Endodermal cell (in vitro differentiated cells): ENCODE data around the gene SLC45A1. TPM values are rescaled to one million over a fixed set of nuclear protein-coding genes. Genes with fewer than 3 reads are reported as not detected.

Experiments
- DNase-seq: peaks from one replicate; pipeline ENCODE4 v3.0.0-alpha.2; 2017
- H3K27ac ChIP-seq: 2 replicates; pipeline ENCODE4 v1.5.1; 2013; ENCODE audit warnings: mild to moderate bottlenecking, low read depth, low read length, moderate library complexity
- H3K27me3 ChIP-seq: 2 replicates; pipeline ENCODE4 v1.6.1; 2013; ENCODE audit warnings: mild to moderate bottlenecking, low read length, moderate library complexity; ENCODE audit not compliant: insufficient read depth, control insufficient read depth, poor library complexity, severe bottlenecking
- H3K36me3 ChIP-seq: 2 replicates; pipeline ENCODE4 v1.7.0; 2013; ENCODE audit warnings: mild to moderate bottlenecking, low read length, moderate library complexity; ENCODE audit not compliant: control insufficient read depth, insufficient read depth
- H3K4me1 ChIP-seq: one replicate; pipeline ENCODE4 v1.7.0; 2013; ENCODE audit warnings: low read length; ENCODE audit not compliant: control insufficient read depth, insufficient read depth
- H3K4me3 ChIP-seq: 2 replicates; pipeline ENCODE4 v1.5.1; 2013; ENCODE audit warnings: mild to moderate bottlenecking, low read length, moderate library complexity
- H3K9ac ChIP-seq: 2 replicates; pipeline ENCODE4 v1.6.1; 2013; ENCODE audit warnings: mild to moderate bottlenecking, low read length, moderate library complexity; ENCODE audit not compliant: poor library complexity, severe bottlenecking; ENCODE audit errors: extremely low read depth
- H3K9me3 ChIP-seq: 2 replicates; pipeline ENCODE4 v1.6.1; 2013; ENCODE audit warnings: mild to moderate bottlenecking, low read length, moderate library complexity; ENCODE audit not compliant: control insufficient read depth
- H3K27ac Mint-ChIP-seq: 2 replicates; pipeline ENCODE4 v1.8.0; 2020; ENCODE audit warnings: mixed read lengths
- H3K27me3 Mint-ChIP-seq: 2 replicates; pipeline ENCODE4 v1.8.0; 2021; ENCODE audit warnings: mild to moderate bottlenecking, mixed read lengths; ENCODE audit not compliant: insufficient read depth
- H3K36me3 Mint-ChIP-seq: 2 replicates; pipeline ENCODE4 v1.8.0; 2020; ENCODE audit warnings: low read depth, mixed read lengths
- H3K4me1 Mint-ChIP-seq: 2 replicates; pipeline ENCODE4 v1.8.0; 2020; ENCODE audit warnings: mixed read lengths
- H3K4me3 Mint-ChIP-seq: 2 replicates; pipeline ENCODE4 v1.8.0; 2020; ENCODE audit warnings: mild to moderate bottlenecking, moderate library complexity, mixed read lengths
- H3K9me3 Mint-ChIP-seq: 2 replicates; pipeline ENCODE4 v1.8.0; 2020; ENCODE audit warnings: mild to moderate bottlenecking, mixed read lengths
- CTCF ChIP-seq: fragments of 200-600 bp; sonication (generic); conservative IDR thresholded peaks from 2 replicates; pipeline ENCODE4 v1.5.0; 2021; ENCODE audit warnings: antibody characterized with exemption, mild to moderate bottlenecking
- WGBS, 2 experiments: methylation state at CpG; one replicate each; pipeline versions ENCODE4 v1.1.5 to v1.1.7; 2013; ENCODE audit warnings: missing lambda C conversion rate in 2 of 2, mixed read lengths in 1 of 2; ENCODE audit not compliant: insufficient coverage in 1 of 2, insufficient read length in 1 of 2; 5-methylcytosine and 5-hydroxymethylcytosine counted together
- total RNA-seq, 2 donors: library from RNA; stranded (reverse); fragmentation: NEBNext Ultra II Directional in 1 of 2; extraction: Animal tissue kit (Norgen Biotek cat#: 25700) in 1 of 2; gene quantifications; 2 replicates in 1 of 2; 3 replicates in 1 of 2; pipeline ENCODE4 v1.2.1, GENCODE V29; 2021

The SLC45A1 gene
- total RNA-seq, 2 donors from 2014 or later: 0.42 TPM; not detected in 1

- Mint-ChIP-seq H3K36me3 (no peaks in the 10 kb centered on the region), H3K9me3 (peaks cover 2% of the 10 kb centered on the region), H3K4me1 (peaks cover 13% of the 10 kb centered on the region), H3K4me3 (no peak overlapping the region), H3K27me3 (peaks cover 12% of the 10 kb centered on the region), H3K27ac (no peak overlapping the region)
- Histone ChIP-seq H3K9ac (no peak overlapping the region), H3K27ac (no peak overlapping the region), H3K36me3 (no peaks in the 10 kb centered on the region), H3K27me3 (peaks cover 3% of the 10 kb centered on the region), H3K4me1 (no peaks in the 10 kb centered on the region), H3K4me3 (no peak overlapping the region), H3K9me3 (no peaks in the 10 kb centered on the region)
- no peak for TF ChIP-seq CTCF
- 92 to 94% methylated on average over 5 of the region's 5 CpGs for WGBS, 2 experiments
- DNase-seq: no peak
Measured at GRCh38 chr1:8299963-8300362, 18.0 kb upstream of the SLC45A1 start.

DNA sequence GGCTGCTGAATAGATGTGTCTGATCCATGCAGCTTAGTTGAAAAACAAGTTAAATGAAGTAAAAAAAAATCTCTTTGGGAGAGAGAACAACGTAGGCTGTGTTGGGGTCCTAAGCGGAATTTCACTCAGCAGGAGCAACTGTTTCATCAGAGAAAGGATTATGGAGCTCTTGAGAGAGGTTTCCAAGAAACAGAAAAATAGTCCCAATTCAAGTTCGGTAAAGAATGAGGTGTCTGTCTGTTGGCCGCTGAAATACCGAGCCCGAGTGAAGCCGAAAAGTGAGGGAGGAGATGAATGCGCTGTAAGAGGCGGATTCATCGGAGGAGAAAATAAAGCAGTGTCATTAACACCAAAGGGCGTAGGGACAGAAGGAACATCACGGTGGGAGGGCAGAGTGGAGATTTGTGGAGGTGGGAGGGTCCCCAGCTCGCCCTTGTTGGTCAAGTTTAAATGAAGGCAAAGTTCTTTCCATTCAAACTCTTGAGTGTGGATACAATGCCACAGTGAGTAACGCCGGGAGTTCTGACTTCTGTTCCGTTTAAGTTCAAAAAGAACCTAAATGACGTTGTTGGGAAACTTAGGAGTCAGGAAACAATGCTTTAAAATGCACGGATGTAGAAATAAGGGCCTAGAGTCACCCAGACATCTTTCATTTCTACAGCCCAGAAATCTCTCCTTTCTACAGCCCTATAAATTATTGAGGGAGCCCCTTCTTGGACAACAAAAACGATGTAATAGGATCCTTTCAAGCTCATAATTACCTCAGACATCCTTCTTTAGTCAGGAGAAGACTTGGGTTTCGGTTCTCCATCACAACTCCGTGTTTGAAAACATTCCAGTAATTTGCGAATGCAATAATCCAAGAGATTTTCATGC, 15.6 kb upstream of the SLC45A1 start:
- DNase-seq: no peak
- no peak overlapping the region for H3K27ac ChIP-seq
- H3K9ac ChIP-seq: no peak overlapping the region

GRCh38 chr1:8303141-8303540, 14.8 kb upstream of the SLC45A1 start:
- no peak overlapping the region for H3K4me3 ChIP-seq
- H3K27ac Mint-ChIP-seq: no peak overlapping the region
- peaks cover 9% of the 10 kb centered on the region for H3K4me1 Mint-ChIP-seq
- H3K27me3 Mint-ChIP-seq: no peaks in the 10 kb centered on the region
- DNase-seq: peak; percentile 20
- no peaks in the 10 kb centered on the region for H3K27me3 ChIP-seq
- H3K9ac ChIP-seq: no peak overlapping the region
- H3K27ac ChIP-seq: no peak overlapping the region
- H3K9me3 ChIP-seq: no peaks in the 10 kb centered on the region
- H3K36me3 ChIP-seq: no peaks in the 10 kb centered on the region
- H3K4me1 ChIP-seq: no peaks in the 10 kb centered on the region
- no peak overlapping the region for H3K4me3 Mint-ChIP-seq
- no peak for TF ChIP-seq CTCF
- H3K9me3 Mint-ChIP-seq: no peaks in the 10 kb centered on the region
- 92 to 100% methylated on average over 3 of the region's 3 CpGs for WGBS, 2 experiments
- no peaks in the 10 kb centered on the region for H3K36me3 Mint-ChIP-seq

More for the DNA sequence above, 15.6 kb upstream of the SLC45A1 start:
- Histone ChIP-seq H3K4me3 (no peak overlapping the region), H3K4me1 (no peaks in the 10 kb centered on the region), H3K9me3 (no peaks in the 10 kb centered on the region), H3K36me3 (no peaks in the 10 kb centered on the region), H3K27me3 (no peaks in the 10 kb centered on the region)
- WGBS, 2 experiments: 73 to 85% methylated on average over 17 to 22 of the region's 22 CpGs
- Mint-ChIP-seq H3K27ac (no peak overlapping the region), H3K9me3 (peaks cover 1% of the 10 kb centered on the region), H3K4me3 (no peak overlapping the region), H3K4me1 (peaks cover 10% of the 10 kb centered on the region), H3K36me3 (no peaks in the 10 kb centered on the region), H3K27me3 (no peaks in the 10 kb centered on the region)
- TF ChIP-seq CTCF: no peak
